Measurements from ENCODE around the gene PLXNA3. TPM values are rescaled to one million over a fixed set of nuclear protein-coding genes. Genes with fewer than 3 reads are reported as not detected.

PLXNA3 gene
- total RNA-seq, 1 donor from 2014 or later = 69.5 TPM

DNA sequence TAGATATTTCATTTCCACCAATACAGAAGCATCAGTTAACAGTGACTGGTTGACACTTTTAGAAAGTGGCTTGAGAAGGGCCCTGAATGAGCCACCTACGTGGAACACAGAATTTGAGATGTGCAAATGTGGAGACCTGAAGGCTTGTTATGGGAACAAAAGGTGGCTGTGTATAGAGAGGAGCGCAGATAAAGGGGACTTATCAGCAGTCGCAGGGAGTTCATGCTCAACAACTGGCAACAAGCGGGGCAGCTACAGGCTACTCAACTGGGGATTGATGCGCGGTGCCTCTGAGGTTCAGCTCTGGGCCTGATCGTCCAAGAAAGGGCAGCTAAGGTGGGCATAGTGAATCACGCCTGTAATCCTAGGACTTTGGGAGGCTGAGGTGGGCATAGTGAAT is 61.3 kb downstream of the PLXNA3 start:
- intact Hi-C loops (cut with micrococcal nuclease) = loop anchor here (5.0 to 10.0 kb wide), 3 partner anchors 65 to 422 kb away; partner anchors contain the start of genes EMD, FLNA, MECP2 and PLXNA3
- TF ChIP-seq, protein P1, sequence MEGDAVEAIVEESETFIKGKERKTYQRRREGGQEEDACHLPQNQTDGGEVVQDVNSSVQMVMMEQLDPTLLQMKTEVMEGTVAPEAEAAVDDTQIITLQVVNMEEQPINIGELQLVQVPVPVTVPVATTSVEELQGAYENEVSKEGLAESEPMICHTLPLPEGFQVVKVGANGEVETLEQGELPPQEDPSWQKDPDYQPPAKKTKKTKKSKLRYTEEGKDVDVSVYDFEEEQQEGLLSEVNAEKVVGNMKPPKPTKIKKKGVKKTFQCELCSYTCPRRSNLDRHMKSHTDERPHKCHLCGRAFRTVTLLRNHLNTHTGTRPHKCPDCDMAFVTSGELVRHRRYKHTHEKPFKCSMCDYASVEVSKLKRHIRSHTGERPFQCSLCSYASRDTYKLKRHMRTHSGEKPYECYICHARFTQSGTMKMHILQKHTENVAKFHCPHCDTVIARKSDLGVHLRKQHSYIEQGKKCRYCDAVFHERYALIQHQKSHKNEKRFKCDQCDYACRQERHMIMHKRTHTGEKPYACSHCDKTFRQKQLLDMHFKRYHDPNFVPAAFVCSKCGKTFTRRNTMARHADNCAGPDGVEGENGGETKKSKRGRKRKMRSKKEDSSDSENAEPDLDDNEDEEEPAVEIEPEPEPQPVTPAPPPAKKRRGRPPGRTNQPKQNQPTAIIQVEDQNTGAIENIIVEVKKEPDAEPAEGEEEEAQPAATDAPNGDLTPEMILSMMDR (IDR thresholded peaks at IDR 0.05) = no peak
- no peak overlapping the region for H3K4me3 Mint-ChIP-seq
- no peak for ATAC-seq (ENCODE audit: low read depth)
- H3K36me3 Mint-ChIP-seq (ENCODE audit: low read depth) = peaks cover 2% of the 10 kb centered on the region
- no peak overlapping the region for H3K27ac Mint-ChIP-seq
- ChIA-PET POLR2A (no interaction called here), CTCF (no interaction called here)
- peaks cover 12% of the 10 kb centered on the region for H3K4me1 Mint-ChIP-seq
- no peaks in the 10 kb centered on the region for H3K9me3 Mint-ChIP-seq
- no peaks in the 10 kb centered on the region for H3K27me3 Mint-ChIP-seq
- no peak for DNase-seq

DNA sequence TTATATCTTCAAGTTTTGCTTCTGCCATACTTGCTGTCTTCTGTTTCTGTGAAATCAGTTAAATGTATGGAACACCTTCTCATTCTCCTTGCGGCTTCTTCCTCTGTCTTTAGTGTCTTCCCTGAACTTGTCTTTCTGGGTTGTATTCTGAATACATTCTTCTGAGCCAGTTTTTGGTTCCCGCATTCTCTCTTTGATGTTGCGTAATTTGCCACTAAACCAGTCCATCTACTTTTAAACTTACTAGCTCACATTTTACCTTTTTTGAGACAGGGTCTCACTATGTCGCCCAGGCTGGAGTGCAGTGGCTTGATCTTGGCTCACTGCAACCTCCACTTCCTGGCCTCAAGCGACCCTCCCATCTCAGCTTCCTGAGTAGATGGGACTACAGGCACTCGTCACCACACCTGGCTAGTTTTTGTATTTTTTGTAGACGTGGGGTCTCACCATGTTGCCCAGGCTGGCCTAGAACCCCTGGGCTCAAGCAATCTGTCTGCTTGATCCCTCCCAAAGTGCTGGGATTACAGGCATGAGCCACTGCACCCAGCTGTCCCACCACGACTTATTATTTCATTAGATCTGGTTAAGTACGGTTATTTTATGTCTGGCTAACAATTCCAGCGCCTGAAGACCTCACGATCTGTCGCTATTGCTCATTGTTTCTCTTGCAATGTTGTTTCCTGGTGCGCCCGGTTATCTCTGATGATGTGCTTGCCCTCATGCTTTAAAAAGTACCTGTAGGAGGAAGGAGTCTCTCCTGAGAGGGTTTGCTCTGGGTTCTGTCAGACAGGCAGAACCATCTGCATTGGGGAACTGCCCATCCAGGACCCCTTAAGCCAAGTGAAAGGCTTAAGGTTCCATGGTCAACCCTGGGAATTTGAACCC is 67.8 kb downstream of the PLXNA3 start:
- TF ChIP-seq, protein P1 (IDR thresholded peaks at IDR 0.05) = no peak
- no peaks in the 10 kb centered on the region for H3K27me3 Mint-ChIP-seq
- H3K4me3 Mint-ChIP-seq = no peak overlapping the region
- no peak for DNase-seq
- intact Hi-C loops (cut with micrococcal nuclease) = no loop called here
- H3K36me3 Mint-ChIP-seq (ENCODE audit: low read depth) = peaks cover under 1% of the 10 kb centered on the region
- no peaks in the 10 kb centered on the region for H3K9me3 Mint-ChIP-seq
- H3K27ac Mint-ChIP-seq = no peak overlapping the region
- POLR2A ChIA-PET = interaction anchor here (0.5 to 2.3 kb wide), 5 partner anchors 10 to 127 kb away, joined by 3 to 19 read pairs (median 7); partner anchors contain the start of genes FAM3A and RPL10
- no peak for ATAC-seq (ENCODE audit: low read depth)
- CTCF ChIA-PET = interaction anchor here (1.5 kb wide), 1 partner anchor 9 kb away, joined by 4 read pairs; no protein-coding TSS in a partner anchor
- peaks cover 14% of the 10 kb centered on the region for H3K4me1 Mint-ChIP-seq

DNA sequence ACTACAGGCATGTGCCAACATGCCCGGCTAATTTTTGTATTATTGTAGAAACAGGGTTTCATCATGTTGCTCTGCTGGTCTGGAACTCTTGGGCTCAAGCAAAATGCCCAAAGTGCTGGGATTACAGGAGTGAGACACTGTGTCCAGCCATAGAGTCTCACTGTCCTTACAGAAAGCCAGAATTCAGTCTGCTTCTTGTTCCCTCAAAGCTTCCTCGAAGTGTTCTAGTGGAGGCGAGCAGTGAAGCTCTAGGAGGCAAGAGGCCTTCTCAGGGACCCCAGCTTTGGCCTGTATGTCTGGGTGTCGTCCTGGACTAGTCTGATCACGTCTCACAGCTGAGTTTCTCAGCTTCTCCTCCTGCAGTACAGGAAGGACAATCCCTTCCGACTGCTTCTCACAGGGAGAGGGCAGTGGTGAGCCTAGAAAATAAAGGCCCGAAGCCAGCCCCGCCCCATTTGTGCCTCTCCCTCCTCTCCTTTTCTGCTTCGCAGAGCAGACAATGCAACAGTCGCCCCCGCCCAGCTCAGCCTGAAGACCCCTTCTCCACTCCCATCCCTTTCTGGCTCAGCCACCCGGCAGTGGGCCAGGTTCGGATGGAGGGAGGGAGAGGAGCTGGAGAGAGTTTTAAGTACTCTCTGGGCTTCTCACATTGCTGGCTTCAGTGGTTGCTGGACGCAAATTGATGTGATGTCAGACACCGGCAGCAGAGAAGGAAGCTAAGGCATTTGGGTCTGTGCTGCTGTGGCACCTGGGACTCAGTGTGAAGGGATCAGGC is 69.0 kb downstream of the PLXNA3 start:
- ChIA-PET POLR2A (interaction anchor here (0.7 to 2.3 kb wide), 17 partner anchors 11 to 556 kb away, joined by 3 to 19 read pairs (median 4); partner anchors contain the start of genes ATP6AP1, EMD, FAM3A and FLNA), CTCF (interaction anchor here (0.6 to 1.5 kb wide), 8 partner anchors 8 to 398 kb away, joined by 3 to 10 read pairs (median 4); no protein-coding TSS in a partner anchor)
- TF ChIP-seq, protein P1 (IDR thresholded peaks at IDR 0.05) = no peak
- peak; percentile 90 for ATAC-seq (ENCODE audit: low read depth)
- H3K4me3 Mint-ChIP-seq = peak overlapping the region; percentile 68
- no peaks in the 10 kb centered on the region for H3K27me3 Mint-ChIP-seq
- peaks cover 6% of the 10 kb centered on the region for H3K36me3 Mint-ChIP-seq (ENCODE audit: low read depth)
- peak overlapping the region; percentile 76 for H3K27ac Mint-ChIP-seq
- H3K4me1 Mint-ChIP-seq = peaks cover 14% of the 10 kb centered on the region
- intact Hi-C loops (cut with micrococcal nuclease) = loop anchor here (1.0 kb wide), 1 partner anchor 48 kb away; the partner anchor contains the start of gene LAGE3
- no peaks in the 10 kb centered on the region for H3K9me3 Mint-ChIP-seq
- DNase-seq = peak; percentile 44

Other genes starting within 250 kb of the PLXNA3 start
- gene OPN1MW2, start 238.5 kb upstream of the PLXNA3 start, total RNA-seq = not detected in 2 replicates
- gene OPN1MW3, start 200.7 kb upstream of the PLXNA3 start, total RNA-seq = not detected in 2 replicates
- not detected in 2 replicates for gene TEX28, start 163.2 kb upstream of the PLXNA3 start, total RNA-seq
- gene TKTL1, start 162.5 kb upstream of the PLXNA3 start, total RNA-seq = not detected in 2 replicates
- 605 and 679 TPM in 2 replicates for gene FLNA, start 83.6 kb upstream of the PLXNA3 start, total RNA-seq
- 68.4 and 70.2 TPM in 2 replicates for gene EMD, start 79.0 kb upstream of the PLXNA3 start, total RNA-seq
- gene RPL10, start 59.9 kb upstream of the PLXNA3 start, total RNA-seq = 5,113 and 5,534 TPM in 2 replicates
- gene DNASE1L1, start 49.0 kb upstream of the PLXNA3 start, total RNA-seq = 15.3 and 15.8 TPM in 2 replicates
- 50.5 and 66.1 TPM in 2 replicates for gene TAFAZZIN, start 46.7 kb upstream of the PLXNA3 start, total RNA-seq
- gene ATP6AP1, start 29.6 kb upstream of the PLXNA3 start, total RNA-seq = 36.6 and 38.8 TPM in 2 replicates
- gene GDI1, start 21.1 kb upstream of the PLXNA3 start, total RNA-seq = 112 and 127 TPM in 2 replicates
- 52.5 and 56.0 TPM in 2 replicates for gene FAM50A, start 14.1 kb upstream of the PLXNA3 start, total RNA-seq
- 16.6 and 18.9 TPM in 2 replicates for gene LAGE3, start 21.0 kb downstream of the PLXNA3 start, total RNA-seq
- 20.4 and 20.9 TPM in 2 replicates for gene UBL4A, start 28.3 kb downstream of the PLXNA3 start, total RNA-seq
- gene SLC10A3, start 32.3 kb downstream of the PLXNA3 start, total RNA-seq = 13.4 and 17.1 TPM in 2 replicates
- 30.0 and 36.1 TPM in 2 replicates for gene FAM3A, start 58.0 kb downstream of the PLXNA3 start, total RNA-seq
- 77.1 and 84.6 TPM in 2 replicates for gene G6PD, start 88.6 kb downstream of the PLXNA3 start, total RNA-seq
- gene IKBKG, start 89.3 kb downstream of the PLXNA3 start, total RNA-seq = 52.9 and 61.1 TPM in 2 replicates
- gene CTAG1A, start 126.9 kb downstream of the PLXNA3 start, total RNA-seq = not detected in 2 replicates
- not detected in 2 replicates for gene CTAG1B, start 161.0 kb downstream of the PLXNA3 start, total RNA-seq
- not detected in 2 replicates for gene CTAG2, start 195.3 kb downstream of the PLXNA3 start, total RNA-seq

All from activated B cell treated with CpG ODN at 0.5 μM for 24 hours (primary cell).